CD4-positive, alpha-beta T cell treated with Interleukin-21 for 1 hour (primary cell): ENCODE results near the gene GMDS.

Source experiments
- DNase-seq: peaks from one replicate; pipeline ENCODE4 v3.0.0-alpha.2; 2020

Gene GMDS

GRCh38 chr6:2132416-2132815, 113.0 kb downstream of the GMDS start:
- DNase-seq, result no peak

GRCh38 chr6:2129182-2129621, 116.2 kb downstream of the GMDS start:
- DNase-seq, result no peak

GRCh38 chr6:2127484-2127911, 117.9 kb downstream of the GMDS start:
- DNase-seq, result peak; percentile 19

GRCh38 chr6:2126351-2126750, 119.1 kb downstream of the GMDS start:
- DNase-seq, result no peak

- DNase-seq, result no peak
Measured at GRCh38 chr6:2125158-2125557, 120.2 kb downstream of the GMDS start.

- DNase-seq, result no peak
Measured at GRCh38 chr6:2124260-2124709, 121.1 kb downstream of the GMDS start.

GRCh38 chr6:2120912-2121311, 124.5 kb downstream of the GMDS start:
- DNase-seq, result no peak

GRCh38 chr6:2119275-2119674, 126.1 kb downstream of the GMDS start:
- DNase-seq, result no peak

- DNase-seq, result no peak
Measured at GRCh38 chr6:2118136-2118535, 127.3 kb downstream of the GMDS start.

GRCh38 chr6:2117447-2117846, 128.0 kb downstream of the GMDS start:
- DNase-seq, result no peak

GRCh38 chr6:2116496-2116895, 128.9 kb downstream of the GMDS start:
- no peak for DNase-seq

- no peak for DNase-seq
Measured at GRCh38 chr6:2114100-2114499, 131.3 kb downstream of the GMDS start.

GRCh38 chr6:2111162-2111677, 134.2 kb downstream of the GMDS start:
- DNase-seq, result no peak

- DNase-seq, result no peak
Measured at GRCh38 chr6:2110504-2110903, 134.9 kb downstream of the GMDS start.

GRCh38 chr6:2109796-2110195, 135.6 kb downstream of the GMDS start:
- no peak for DNase-seq

- no peak for DNase-seq
Measured at GRCh38 chr6:2108700-2109306, 136.6 kb downstream of the GMDS start.

- no peak for DNase-seq
Measured at GRCh38 chr6:2104524-2104880, 140.9 kb downstream of the GMDS start.

- peak; percentile 35 for DNase-seq
Measured at GRCh38 chr6:2103765-2104523, 141.5 kb downstream of the GMDS start.

- DNase-seq, result no peak
Measured at GRCh38 chr6:2102966-2103365, 142.4 kb downstream of the GMDS start.

GRCh38 chr6:2102316-2102883, 143.0 kb downstream of the GMDS start:
- no peak for DNase-seq

- no peak for DNase-seq
Measured at GRCh38 chr6:2101213-2101612, 144.2 kb downstream of the GMDS start.

- no peak for DNase-seq
Measured at GRCh38 chr6:2099870-2100269, 145.5 kb downstream of the GMDS start.

GRCh38 chr6:2097464-2097863, 147.9 kb downstream of the GMDS start:
- no peak for DNase-seq

GRCh38 chr6:2094642-2095041, 150.8 kb downstream of the GMDS start:
- DNase-seq, result no peak
